PC-3 (cell line): ENCODE results near the gene SMCO4.

ENCODE experiments used
- EZH2 ChIP-seq: fragments of 300-600 bp; sonication (generic); IDR thresholded peaks from one replicate; pipeline ENCODE4 v1.6.1; 2017; ENCODE audit warnings: antibody characterized with exemption, mild to moderate bottlenecking, low read length; ENCODE audit not compliant: unreplicated experiment
- EZH2phosphoT487 ChIP-seq: fragments of 300-600 bp; sonication (generic); IDR thresholded peaks from 2 replicates; pipeline ENCODE4 v1.6.1; 2018; ENCODE audit warnings: mild to moderate bottlenecking, antibody characterized with exemption, low read length, borderline replicate concordance
- TF ChIP-seq, protein P1 (sequence below): fragments of 300-600 bp; sonication (generic); conservative IDR thresholded peaks from 2 replicates; pipeline ENCODE4 v1.5.1; 2017; ENCODE audit warnings: antibody characterized with exemption, low read depth, mild to moderate bottlenecking, low read length

DNA sequence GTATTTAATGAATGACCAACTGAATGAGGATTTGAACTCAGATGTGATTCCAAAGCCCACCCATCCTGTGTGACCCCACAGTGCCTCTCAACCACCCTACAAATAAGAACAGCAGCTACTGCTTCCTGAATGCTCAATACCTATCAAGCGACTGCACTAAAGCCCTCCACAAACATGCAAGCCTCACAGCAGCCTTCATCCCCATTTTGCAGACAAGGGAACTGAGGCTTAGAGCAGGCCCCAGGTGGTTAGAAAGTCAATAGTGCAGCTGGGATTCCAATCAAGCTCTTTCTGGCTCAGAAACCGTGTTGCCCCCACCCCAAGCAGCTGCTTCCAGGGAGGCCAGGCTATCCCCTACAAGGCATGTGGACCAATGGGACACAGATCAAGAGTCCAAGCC lies 57.2 kb downstream of the SMCO4 start:
- TF ChIP-seq, protein P1, sequence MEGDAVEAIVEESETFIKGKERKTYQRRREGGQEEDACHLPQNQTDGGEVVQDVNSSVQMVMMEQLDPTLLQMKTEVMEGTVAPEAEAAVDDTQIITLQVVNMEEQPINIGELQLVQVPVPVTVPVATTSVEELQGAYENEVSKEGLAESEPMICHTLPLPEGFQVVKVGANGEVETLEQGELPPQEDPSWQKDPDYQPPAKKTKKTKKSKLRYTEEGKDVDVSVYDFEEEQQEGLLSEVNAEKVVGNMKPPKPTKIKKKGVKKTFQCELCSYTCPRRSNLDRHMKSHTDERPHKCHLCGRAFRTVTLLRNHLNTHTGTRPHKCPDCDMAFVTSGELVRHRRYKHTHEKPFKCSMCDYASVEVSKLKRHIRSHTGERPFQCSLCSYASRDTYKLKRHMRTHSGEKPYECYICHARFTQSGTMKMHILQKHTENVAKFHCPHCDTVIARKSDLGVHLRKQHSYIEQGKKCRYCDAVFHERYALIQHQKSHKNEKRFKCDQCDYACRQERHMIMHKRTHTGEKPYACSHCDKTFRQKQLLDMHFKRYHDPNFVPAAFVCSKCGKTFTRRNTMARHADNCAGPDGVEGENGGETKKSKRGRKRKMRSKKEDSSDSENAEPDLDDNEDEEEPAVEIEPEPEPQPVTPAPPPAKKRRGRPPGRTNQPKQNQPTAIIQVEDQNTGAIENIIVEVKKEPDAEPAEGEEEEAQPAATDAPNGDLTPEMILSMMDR = no peak
- no peak for TF ChIP-seq EZH2
- no peak for TF ChIP-seq EZH2phosphoT487
